ENCODE measurements around the gene ZNF283. TPM values are rescaled to one million over a fixed set of nuclear protein-coding genes. Genes with fewer than 3 reads are reported as not detected.
"Not testable (repeated sequence)": the region's sequence is repeated elsewhere in the genome, so short reads cannot be mapped to it uniquely, and the experiment has no call there.

Gene ZNF283
- total and polyA plus RNA-seq, 2 of the 13 experiments (the other 11 are each of a cell fraction or from before 2014, with no cell fraction given), result 2.0 to 11.1 TPM

DNA sequence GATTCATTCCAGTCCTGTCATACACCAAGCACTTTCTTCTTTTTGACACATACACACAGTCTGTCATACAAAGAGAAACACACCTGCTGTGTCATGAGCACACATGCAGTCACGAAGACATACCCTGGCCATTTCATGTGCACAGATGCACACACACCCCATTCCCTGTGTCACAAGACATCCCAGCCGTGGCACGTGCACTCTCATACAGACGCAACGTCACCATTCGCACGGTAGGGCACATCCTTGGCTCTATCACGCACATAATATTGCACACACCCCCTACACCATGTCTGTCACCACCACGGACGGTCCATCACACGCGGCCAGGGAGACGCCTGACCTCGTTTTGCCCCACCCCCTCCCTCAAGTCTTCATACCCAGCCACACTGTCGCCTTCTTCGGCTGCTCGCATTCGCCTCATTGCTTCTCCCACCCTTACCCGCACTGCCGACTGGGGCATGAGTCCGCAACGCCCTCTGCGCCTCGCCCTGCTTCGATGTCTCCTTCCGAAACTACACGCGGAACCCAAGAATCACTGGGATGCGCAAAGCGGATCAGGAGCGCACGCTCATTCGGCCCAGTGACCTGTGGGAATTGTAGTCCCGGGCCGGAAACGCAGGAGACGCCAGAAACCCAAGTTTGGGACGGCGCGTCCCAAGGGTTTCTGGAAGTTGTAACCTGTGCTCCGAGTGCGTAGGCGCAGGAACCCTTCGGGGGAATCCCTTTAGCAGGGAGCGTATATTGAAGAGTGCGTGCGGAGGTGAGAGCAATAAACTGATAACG is 6.8 kb upstream of the ZNF283 start (continued):
- TF ChIP-seq, protein P1, sequence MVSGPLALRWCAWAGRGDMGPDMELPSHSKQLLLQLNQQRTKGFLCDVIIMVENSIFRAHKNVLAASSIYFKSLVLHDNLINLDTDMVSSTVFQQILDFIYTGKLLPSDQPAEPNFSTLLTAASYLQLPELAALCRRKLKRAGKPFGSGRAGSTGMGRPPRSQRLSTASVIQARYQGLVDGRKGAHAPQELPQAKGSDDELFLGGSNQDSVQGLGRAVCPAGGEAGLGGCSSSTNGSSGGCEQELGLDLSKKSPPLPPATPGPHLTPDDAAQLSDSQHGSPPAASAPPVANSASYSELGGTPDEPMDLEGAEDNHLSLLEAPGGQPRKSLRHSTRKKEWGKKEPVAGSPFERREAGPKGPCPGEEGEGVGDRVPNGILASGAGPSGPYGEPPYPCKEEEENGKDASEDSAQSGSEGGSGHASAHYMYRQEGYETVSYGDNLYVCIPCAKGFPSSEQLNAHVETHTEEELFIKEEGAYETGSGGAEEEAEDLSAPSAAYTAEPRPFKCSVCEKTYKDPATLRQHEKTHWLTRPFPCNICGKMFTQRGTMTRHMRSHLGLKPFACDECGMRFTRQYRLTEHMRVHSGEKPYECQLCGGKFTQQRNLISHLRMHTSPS (CRISPR knock-in tag; IDR thresholded peaks at IDR 0.05; ENCODE audit: low read depth), result no peak
- TF ChIP-seq PAX8 (CRISPR knock-in tag; IDR thresholded peaks at IDR 0.05; ENCODE audit: borderline replicate concordance) (no peak), KLF9 (CRISPR knock-in tag; IDR thresholded peaks at IDR 0.05; ENCODE audit: low read depth) (no peak), SRSF4 (IDR thresholded peaks at IDR 0.05; ENCODE audit: low read depth, low read length, poor library complexity, severe bottlenecking) (no peak), MAFG (CRISPR knock-in tag; IDR thresholded peaks at IDR 0.05) (no peak)
- TF ChIP-seq, protein P2, sequence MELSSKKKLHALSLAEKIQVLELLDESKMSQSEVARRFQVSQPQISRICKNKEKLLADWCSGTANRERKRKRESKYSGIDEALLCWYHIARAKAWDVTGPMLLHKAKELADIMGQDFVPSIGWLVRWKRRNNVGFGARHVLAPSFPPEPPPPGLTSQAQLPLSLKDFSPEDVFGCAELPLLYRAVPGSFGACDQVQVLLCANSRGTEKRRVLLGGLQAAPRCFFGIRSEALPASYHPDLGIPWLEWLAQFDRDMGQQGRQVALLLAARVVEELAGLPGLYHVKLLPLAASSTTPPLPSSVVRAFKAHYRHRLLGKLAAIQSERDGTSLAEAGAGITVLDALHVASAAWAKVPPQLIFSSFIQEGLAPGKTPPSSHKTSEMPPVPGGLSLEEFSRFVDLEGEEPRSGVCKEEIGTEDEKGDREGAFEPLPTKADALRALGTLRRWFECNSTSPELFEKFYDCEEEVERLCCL (CRISPR knock-in tag; IDR thresholded peaks at IDR 0.05; ENCODE audit: borderline replicate concordance), result no peak
- TF ChIP-seq, protein P3, sequence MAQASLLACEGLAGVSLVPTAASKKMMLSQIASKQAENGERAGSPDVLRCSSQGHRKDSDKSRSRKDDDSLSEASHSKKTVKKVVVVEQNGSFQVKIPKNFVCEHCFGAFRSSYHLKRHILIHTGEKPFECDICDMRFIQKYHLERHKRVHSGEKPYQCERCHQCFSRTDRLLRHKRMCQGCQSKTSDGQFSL (CRISPR knock-in tag; IDR thresholded peaks at IDR 0.05), result no peak

DNA sequence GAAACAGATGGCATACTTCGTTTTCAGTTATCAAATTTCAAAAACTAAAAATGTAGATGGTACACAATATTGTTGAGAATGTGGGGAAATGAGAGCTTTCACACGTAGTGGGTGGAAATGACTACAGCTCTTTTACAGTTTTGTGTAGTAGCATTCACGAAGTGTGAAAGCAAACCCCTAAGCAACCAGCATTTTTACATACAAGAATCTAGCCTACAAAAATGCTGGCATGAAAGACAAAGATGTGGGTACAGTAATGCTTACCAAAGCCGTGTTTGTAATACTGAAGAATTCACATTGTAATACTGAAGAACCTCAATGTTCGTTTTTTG is 6.3 kb upstream of the ZNF283 start:
- H3K36me3 ChIP-seq (replicated peaks in 1 of 2; ENCODE audit: control insufficient read depth in 1 of 2, insufficient read depth in 2 of 2, low read length in 2 of 2), result no peaks in the 10 kb centered on the region
- in situ Hi-C loops (cut with HindIII; ENCODE audit: extremely low pct_ligation_motif_present, low pct_unique_long_range_greater_than_20kb) (no loop called here), intact Hi-C loops (cut with micrococcal nuclease; ENCODE audit: unreplicated experiment) (loop anchor here (10.0 kb wide), 1 partner anchor 114 kb away; the partner anchor contains the start of gene ZNF45)
- TF ChIP-seq ZSCAN30 (CRISPR knock-in tag; IDR thresholded peaks at IDR 0.05) (no peak), TBP (CRISPR knock-in tag; IDR thresholded peaks at IDR 0.05) (no peak)
- no peaks in the 10 kb centered on the region for H4K20me1 ChIP-seq (ENCODE audit: insufficient read depth, low read length)
- no peak overlapping the region for H3K4me3 ChIP-seq (replicated peaks in 1 of 3; ENCODE audit: insufficient read depth in 1 of 3, low read depth in 2 of 3, low read length in 3 of 3)
- no peak for ATAC-seq
- no TSS peak for BruUV-seq (replicated peaks)
- ChIA-PET POLR2A (no interaction called here), CTCF (ENCODE audit: low intra/inter-chr PET ratio, low total read pairs) (no interaction called here)
- FAIRE-seq, result no peak
- H3K4me1 ChIP-seq (ENCODE audit: insufficient read depth, low read length), result no peaks in the 10 kb centered on the region
- no peaks in the 10 kb centered on the region for H3K9me3 ChIP-seq (ENCODE audit: low read length)
- H3K79me2 ChIP-seq (ENCODE audit: insufficient read depth, low read length), result no peaks in the 10 kb centered on the region
- no peak overlapping the region for H2AFZ ChIP-seq (ENCODE audit: low read length)
- H3K9ac ChIP-seq (ENCODE audit: insufficient read depth, low read depth, low read length), result no peak overlapping the region
- H3K27ac ChIP-seq (ENCODE audit: extremely low read length, insufficient read depth, low read length), result no peak overlapping the region
- H3K27me3 ChIP-seq (ENCODE audit: control insufficient read depth in 1 of 2, insufficient read depth in 2 of 2, low read length in 2 of 2), result no peaks in the 10 kb centered on the region; a peak in 2 of 5 replicates
- H3K4me2 ChIP-seq (ENCODE audit: low read depth, low read length), result no peak overlapping the region
- 4% methylated on average over 5 of the region's 5 CpGs for WGBS (ENCODE audit: low lambda C conversion rate)
- DNase-seq (ENCODE audit: low spot score), result no peak

DNA sequence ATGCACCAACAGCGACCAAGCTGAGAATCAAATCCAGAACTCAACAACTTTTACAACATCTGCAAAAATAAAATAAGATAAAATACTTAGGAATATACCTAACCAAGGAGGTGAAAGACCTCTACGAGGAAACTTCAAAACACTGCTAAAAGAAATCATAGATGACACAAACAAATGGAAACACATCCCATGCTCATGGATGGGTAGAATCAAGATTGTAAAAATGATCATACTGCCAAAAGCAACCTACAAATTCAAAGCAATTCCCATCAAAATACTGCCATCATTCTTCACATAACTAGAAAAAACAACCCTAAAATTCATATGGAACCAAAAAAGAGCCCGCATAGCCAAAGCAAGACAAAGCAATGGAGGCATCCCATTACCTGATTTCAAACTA is 3.3 kb upstream of the ZNF283 start:
- H3K9ac ChIP-seq (ENCODE audit: insufficient read depth, low read depth, low read length); FAIRE-seq; in situ Hi-C loops (cut with HindIII; ENCODE audit: extremely low pct_ligation_motif_present, low pct_unique_long_range_greater_than_20kb); POLR2A ChIA-PET; ATAC-seq; H3K79me2 ChIP-seq (ENCODE audit: insufficient read depth, low read length); H3K4me1 ChIP-seq (ENCODE audit: insufficient read depth, low read length); H3K4me2 ChIP-seq (ENCODE audit: low read depth, low read length); H4K20me1 ChIP-seq (ENCODE audit: insufficient read depth, low read length); CTCF ChIA-PET (ENCODE audit: low intra/inter-chr PET ratio, low total read pairs); DNase-seq (ENCODE audit: low spot score); H3K4me3 ChIP-seq (replicated peaks in 1 of 3; ENCODE audit: insufficient read depth in 1 of 3, low read depth in 2 of 3, low read length in 3 of 3); BruUV-seq (replicated peaks); H2AFZ ChIP-seq (ENCODE audit: low read length); H3K36me3 ChIP-seq (replicated peaks in 1 of 2; ENCODE audit: control insufficient read depth in 1 of 2, insufficient read depth in 2 of 2, low read length in 2 of 2); H3K27ac ChIP-seq (ENCODE audit: extremely low read length, insufficient read depth, low read length); H3K9me3 ChIP-seq (ENCODE audit: low read length); H3K27me3 ChIP-seq (ENCODE audit: control insufficient read depth in 1 of 2, insufficient read depth in 2 of 2, low read length in 2 of 2): not testable (repeated sequence)
- 33% methylated on average over 3 of the region's 3 CpGs for WGBS (ENCODE audit: low lambda C conversion rate)
- intact Hi-C loops (cut with micrococcal nuclease; ENCODE audit: unreplicated experiment), result loop anchor here (10.0 kb wide), 1 partner anchor 111 kb away; the partner anchor contains the start of gene ZNF45

Data from HepG2 (cell line).